Upper lobe of left lung (tissue), 6 donors: ENCODE measurements around the gene SMYD5. TPM values are rescaled to one million over a fixed set of nuclear protein-coding genes. Genes with fewer than 3 reads are reported as not detected.

ENCODE experiments used
- ATAC-seq, 2 donors: fragments of 200-7000 bp; cut with Tn5 transposase; one replicate each; pipeline ENCODE4 v1.9.1; 2022; ENCODE audit warnings: mild to moderate bottlenecking in 2 of 2, moderate library complexity in 2 of 2; ENCODE audit not compliant: low FRiP score in 2 of 2
- DNase-seq, 2 donors: peaks; one replicate each; pipeline ENCODE4 v3.0.0-alpha.2; 2019 to 2020
- H3K27ac ChIP-seq, 4 donors: fragments of 200-600 bp; sonication (generic); one replicate each; pipeline ENCODE4 v1.5.1; 2016 to 2019
- H3K27me3 ChIP-seq, 4 donors: fragments of 200-600 bp; sonication (generic); one replicate each; pipeline ENCODE4 v1.5.1; 2017 to 2019
- H3K36me3 ChIP-seq, 4 donors: fragments of 200-600 bp; sonication (generic); one replicate each; pipeline ENCODE4 v1.5.1; 2016 to 2019
- H3K4me1 ChIP-seq, 4 donors: fragments of 200-600 bp; sonication (generic); one replicate each; pipeline ENCODE4 v1.5.1; 2018 to 2019
- H3K4me3 ChIP-seq, 4 donors: fragments of 200-600 bp; sonication (generic); one replicate each; pipeline ENCODE4 v1.5.1; 2017 to 2019; ENCODE audit warnings: mild to moderate bottlenecking in 2 of 4, moderate library complexity in 1 of 4
- H3K9me3 ChIP-seq, 4 donors: fragments of 200-600 bp; sonication (generic); one replicate each; pipeline ENCODE4 v1.5.1; 2018 to 2019
- EP300 ChIP-seq, 4 donors: sonication (generic); formaldehyde crosslinking; IDR thresholded peaks; one replicate each; pipeline ENCODE4 v1.5.1; 2017; ENCODE audit warnings: antibody characterized with exemption in 4 of 4, control low read depth in 2 of 4
- POLR2A ChIP-seq, 4 donors: fragments of 450-650 bp; IDR thresholded peaks; one replicate each; pipeline ENCODE4 v1.5.1; 2016 to 2017; ENCODE audit warnings: antibody characterized with exemption in 4 of 4, mild to moderate bottlenecking in 2 of 4
- POLR2AphosphoS5 ChIP-seq, 2 donors: sonication (generic); formaldehyde crosslinking; IDR thresholded peaks; one replicate each; pipeline ENCODE4 v1.5.1; 2017; ENCODE audit warnings: antibody characterized with exemption in 2 of 2
- WGBS, 2 donors: methylation state at CpG; one replicate each; pipeline ENCODE4 v1.1.5; 2017 to 2018; 5-methylcytosine and 5-hydroxymethylcytosine counted together
- total RNA-seq, 6 donors: library from RNA; depleted of rRNA in 4 of 6; stranded (reverse); fragments of >200 nt in 4 of 6; gene quantifications; one replicate each; pipeline versions ENCODE4 v1.1.0 to v1.2.1, GENCODE V29; 2016 to 2021
- TF ChIP-seq, protein P1 (sequence below), 6 experiments: fragments of 450-650 bp in 4 of 6; fragments of 200-600 bp in 2 of 6; sonication (generic) in 2 of 6; IDR thresholded peaks; one replicate each; pipeline ENCODE4 v1.5.1; 2016 to 2019; ENCODE audit warnings: antibody characterized with exemption in 6 of 6
- donor health status: DM: no; HTN: no; CAD: no; lungs with moderate emphysema.
- donor health status: DM: no; HTN: yes; CAD: no; lungs with severe emphysema.

SMYD5 gene
- total RNA-seq, 6 donors from 2014 or later: 18.1 to 58.8 (median 21.2) TPM

DNA sequence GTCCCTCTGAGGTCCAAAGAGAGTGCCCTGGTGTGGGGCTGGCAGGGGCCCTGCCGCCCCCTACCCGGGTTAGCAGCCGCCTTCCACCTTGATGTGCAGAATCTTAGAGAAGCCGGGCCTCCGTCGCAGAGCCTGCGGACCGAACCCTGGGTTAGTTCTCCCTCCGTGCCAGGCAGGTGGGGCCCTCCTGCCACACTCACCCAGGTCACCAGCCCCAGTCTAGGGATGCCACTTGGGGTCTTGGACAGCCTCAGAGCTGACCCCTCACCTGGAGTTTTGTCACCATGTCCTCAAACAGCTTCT lies 44.8 kb downstream of the SMYD5 start:
- TF ChIP-seq, protein P1, sequence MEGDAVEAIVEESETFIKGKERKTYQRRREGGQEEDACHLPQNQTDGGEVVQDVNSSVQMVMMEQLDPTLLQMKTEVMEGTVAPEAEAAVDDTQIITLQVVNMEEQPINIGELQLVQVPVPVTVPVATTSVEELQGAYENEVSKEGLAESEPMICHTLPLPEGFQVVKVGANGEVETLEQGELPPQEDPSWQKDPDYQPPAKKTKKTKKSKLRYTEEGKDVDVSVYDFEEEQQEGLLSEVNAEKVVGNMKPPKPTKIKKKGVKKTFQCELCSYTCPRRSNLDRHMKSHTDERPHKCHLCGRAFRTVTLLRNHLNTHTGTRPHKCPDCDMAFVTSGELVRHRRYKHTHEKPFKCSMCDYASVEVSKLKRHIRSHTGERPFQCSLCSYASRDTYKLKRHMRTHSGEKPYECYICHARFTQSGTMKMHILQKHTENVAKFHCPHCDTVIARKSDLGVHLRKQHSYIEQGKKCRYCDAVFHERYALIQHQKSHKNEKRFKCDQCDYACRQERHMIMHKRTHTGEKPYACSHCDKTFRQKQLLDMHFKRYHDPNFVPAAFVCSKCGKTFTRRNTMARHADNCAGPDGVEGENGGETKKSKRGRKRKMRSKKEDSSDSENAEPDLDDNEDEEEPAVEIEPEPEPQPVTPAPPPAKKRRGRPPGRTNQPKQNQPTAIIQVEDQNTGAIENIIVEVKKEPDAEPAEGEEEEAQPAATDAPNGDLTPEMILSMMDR (IDR thresholded peaks at IDR 0.05): no peak
- no peak for TF ChIP-seq POLR2A (IDR thresholded peaks at IDR 0.05)
- TF ChIP-seq POLR2AphosphoS5 (IDR thresholded peaks at IDR 0.05): no peak
- TF ChIP-seq EP300 (IDR thresholded peaks at IDR 0.05): no peak
- Histone ChIP-seq H3K9me3 (no peaks in the 10 kb centered on the region), H3K36me3 (peaks cover 0 to 16% (median 8%) of the 10 kb centered on the region in 4 donors), H3K27ac (no peak overlapping the region), H3K4me1 (no peaks in the 10 kb centered on the region), H3K4me3 (no peak overlapping the region), H3K27me3 (no peaks in the 10 kb centered on the region)
- no peak for ATAC-seq
- peak in 1 of 2 donors; percentile 58 for DNase-seq
- WGBS, 2 donors: 95 to 100% methylated on average over 1 to 9 of the region's 9 CpGs

DNA sequence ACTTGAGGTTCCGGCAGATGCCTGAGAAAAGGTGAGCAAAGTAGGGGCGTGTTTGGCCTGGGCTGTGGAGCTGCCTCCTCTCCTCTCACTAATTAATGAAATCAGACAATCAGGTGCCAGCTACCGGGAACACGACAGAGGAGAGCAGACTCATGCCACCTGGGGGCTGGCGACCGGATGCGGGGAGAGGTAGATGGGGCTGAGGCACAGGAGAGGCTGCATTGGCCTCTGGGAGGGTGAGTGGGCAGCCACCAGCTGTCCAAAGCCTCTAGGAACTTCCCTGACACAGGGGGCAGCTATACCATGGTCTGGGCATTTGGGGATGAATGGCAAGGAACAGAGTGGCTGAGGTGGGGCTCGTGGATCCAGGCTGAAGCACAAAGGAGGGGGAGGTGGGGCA lies 45.2 kb downstream of the SMYD5 start:
- TF ChIP-seq EP300 (IDR thresholded peaks at IDR 0.05): no peak
- no peak for TF ChIP-seq POLR2AphosphoS5 (IDR thresholded peaks at IDR 0.05)
- TF ChIP-seq POLR2A (IDR thresholded peaks at IDR 0.05): no peak
- TF ChIP-seq, protein P1 (IDR thresholded peaks at IDR 0.05): no peak
- H3K27me3 ChIP-seq: no peaks in the 10 kb centered on the region
- DNase-seq: no peak
- H3K27ac ChIP-seq: no peak overlapping the region
- 89 to 92% methylated on average over 8 of the region's 8 CpGs for whole genome bisulfite sequencing, 2 donors
- peaks cover 0 to 12% (median 6%) of the 10 kb centered on the region in 4 donors for H3K36me3 ChIP-seq
- no peak for ATAC-seq
- no peaks in the 10 kb centered on the region for H3K9me3 ChIP-seq
- H3K4me3 ChIP-seq: no peak overlapping the region
- no peaks in the 10 kb centered on the region for H3K4me1 ChIP-seq

DNA sequence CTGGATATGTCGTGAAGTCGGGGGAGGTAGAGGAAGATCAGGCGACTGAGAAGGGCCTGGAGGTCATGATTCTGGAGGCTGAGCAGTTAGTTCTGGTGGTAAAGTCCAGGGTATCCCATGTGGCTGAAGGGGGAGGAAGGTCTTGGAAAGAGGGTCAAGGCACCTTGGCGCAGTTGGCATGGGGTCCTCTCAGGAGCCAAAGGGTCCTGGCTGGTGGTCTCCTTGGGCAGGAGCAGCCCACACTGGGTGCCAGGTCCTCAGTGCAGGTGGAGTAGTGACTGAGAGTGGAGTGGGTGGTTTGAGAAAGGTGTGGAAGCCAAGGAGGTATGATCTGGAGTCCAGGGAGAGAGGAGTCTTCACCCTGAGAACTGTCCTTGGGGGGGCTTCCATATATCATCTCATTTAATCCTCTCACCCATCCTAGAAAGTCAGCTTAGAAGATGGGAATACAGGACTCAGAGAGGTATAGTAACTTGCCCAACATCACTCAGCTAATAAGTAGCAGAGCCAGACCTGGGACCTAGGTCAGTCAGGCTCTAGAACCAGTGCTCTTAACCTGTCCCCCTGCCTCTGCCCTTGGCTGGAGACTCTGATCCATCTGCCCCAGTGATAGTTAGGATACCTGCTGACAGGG lies 45.8 kb downstream of the SMYD5 start:
- ATAC-seq: no peak
- TF ChIP-seq, protein P1 (IDR thresholded peaks at IDR 0.05): no peak
- TF ChIP-seq POLR2A (IDR thresholded peaks at IDR 0.05) (no peak), POLR2AphosphoS5 (IDR thresholded peaks at IDR 0.05) (no peak), EP300 (IDR thresholded peaks at IDR 0.05) (no peak)
- H3K4me1 ChIP-seq: no peaks in the 10 kb centered on the region
- H3K27ac ChIP-seq: no peak overlapping the region
- 77 to 89% methylated on average over 4 of the region's 4 CpGs for WGBS, 2 donors
- no peak overlapping the region for H3K4me3 ChIP-seq
- no peaks in the 10 kb centered on the region for H3K9me3 ChIP-seq
- H3K36me3 ChIP-seq: peaks cover 0 to 7% (median 3%) of the 10 kb centered on the region in 4 donors
- H3K27me3 ChIP-seq: no peaks in the 10 kb centered on the region
- no peak for DNase-seq

DNA sequence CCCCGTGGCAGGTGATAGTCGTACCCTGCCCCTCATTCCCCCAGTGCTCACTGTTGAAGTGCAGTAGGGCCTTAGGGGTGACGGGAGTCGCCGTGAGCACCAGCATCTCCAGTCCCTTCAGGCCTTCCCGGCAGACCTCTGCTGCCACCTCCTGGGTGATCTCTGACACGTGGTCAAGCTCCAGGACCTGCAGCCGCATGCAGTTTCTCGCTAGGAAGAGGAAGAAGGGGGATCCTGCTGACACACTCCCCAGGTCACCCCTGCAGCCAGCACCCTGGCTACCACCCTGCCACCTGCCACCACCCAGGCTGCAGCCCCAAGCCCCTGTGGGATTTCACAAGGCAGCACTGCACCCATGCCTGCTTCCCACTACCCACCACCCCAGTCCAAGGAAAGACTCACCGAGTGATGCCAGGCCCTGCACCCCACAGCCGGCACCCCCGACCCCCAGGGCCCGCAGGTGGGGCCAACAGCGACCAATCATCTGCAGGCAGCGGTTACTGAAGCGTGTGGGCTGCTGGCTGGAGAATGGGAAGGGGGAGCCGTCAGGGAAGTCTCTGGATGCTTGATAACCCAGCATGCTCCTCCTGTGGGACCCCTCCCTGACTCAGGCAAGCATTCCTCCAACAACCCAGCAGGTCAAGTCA lies 46.4 kb downstream of the SMYD5 start:
- H3K9me3 ChIP-seq: no peaks in the 10 kb centered on the region
- H3K27ac ChIP-seq: no peak overlapping the region
- H3K27me3 ChIP-seq: no peaks in the 10 kb centered on the region
- no peak for TF ChIP-seq POLR2AphosphoS5 (IDR thresholded peaks at IDR 0.05)
- TF ChIP-seq, protein P1 (IDR thresholded peaks at IDR 0.05): peak in 3 of 6 experiments; percentile 20 to 67 (median 43)
- peak; percentile 49 to 66 for DNase-seq
- no peak overlapping the region for H3K4me3 ChIP-seq
- peak in 1 of 2 donors; percentile 34 for ATAC-seq
- H3K4me1 ChIP-seq: no peaks in the 10 kb centered on the region
- WGBS, 2 donors: 38 to 83% methylated on average over 1 to 15 of the region's 17 CpGs
- H3K36me3 ChIP-seq: peaks cover 0 to under 1% (median 0%) of the 10 kb centered on the region in 4 donors
